GM12878 (cell line): Measurements from ENCODE around the gene AP3D1. TPM values are rescaled to one million over a fixed set of nuclear protein-coding genes. Genes with fewer than 3 reads are reported as not detected.
A peak's percentile ranks its signal among the peaks of the same experiment; 100 is the strongest.

Experiments
- ATAC-seq: fragments of 200-7000 bp; cut with Tn5 transposase; 3 replicates; pipeline ENCODE4 v1.9.1; 2020; ENCODE audit warnings: mild to moderate bottlenecking, moderate library complexity
- BruUV-seq: library from RNA; stranded (reverse); fragments of 400-500 nt; replicated peaks from 2 replicates; lab custom pipeline; 2021; lab: Mats Ljungman, UMichigan
- CTCF ChIA-PET: fragments of 300-600 bp; sonication (Branson Sonifier 250); formaldehyde crosslinking; extraction: SDS; loops from one replicate; lab custom pipeline; 2021; ENCODE audit warnings: inconsistent platforms; lab: Yijun Ruan, JAX
- POLR2A ChIA-PET: fragments of 350-600 bp; formaldehyde crosslinking; extraction: SDS; loops from one replicate; lab custom pipeline; 2021; ENCODE audit warnings: inconsistent platforms; lab: Charles Lee
- RAD21 ChIA-PET: fragments of 300-600 bp; sonication (Branson Sonifier 250); formaldehyde crosslinking; loops from one replicate; lab custom pipeline; 2023; ENCODE audit warnings: antibody characterized with exemption; ENCODE audit not compliant: unreplicated experiment; lab: Charles Lee
- SMC1A ChIA-PET: fragments of 300-600 bp; sonication (Branson Sonifier 250); formaldehyde crosslinking; loops from one replicate; lab custom pipeline; 2023; ENCODE audit not compliant: unreplicated experiment, uncharacterized antibody; lab: Charles Lee
- DNase-seq: peaks from one replicate; pipeline ENCODE4 v3.0.0-alpha.2; 2011; ENCODE audit warnings: low read depth, low spot score
- FAIRE-seq: peaks from 3 replicates; lab custom pipeline; 2011; peaks lifted over from hg19 to GRCh38; lab: Jason Lieb, UNC
- H2AFZ ChIP-seq: 2 replicates; pipeline ENCODE4 v1.6.0; 2011; ENCODE audit warnings: low read depth, low read length, control low read depth; ENCODE audit not compliant: control insufficient read depth
- H3K27ac ChIP-seq: 2 replicates; pipeline ENCODE4 v1.5.1; 2011; ENCODE audit warnings: control low read depth; ENCODE audit not compliant: control insufficient read depth, insufficient read depth
- H3K27me3 ChIP-seq, 2 experiments: replicated peaks in 1 of 2; 2 replicates each; pipeline versions ENCODE4 v1.6.0 to v1.6.1; 2011; ENCODE audit warnings: low read length in 1 of 2; ENCODE audit not compliant: control insufficient read depth in 2 of 2, insufficient read depth in 2 of 2
- H3K36me3 ChIP-seq, 2 experiments: 2 replicates each; pipeline ENCODE4 v1.5.1; 2011; ENCODE audit warnings: low read length in 1 of 2; ENCODE audit not compliant: control insufficient read depth in 2 of 2, insufficient read depth in 2 of 2
- H3K4me1 ChIP-seq: 2 replicates; pipeline ENCODE4 v1.6.1; 2011; ENCODE audit warnings: mild to moderate bottlenecking, low read length, moderate library complexity, mixed read lengths; ENCODE audit not compliant: control insufficient read depth, insufficient read depth
- H3K4me2 ChIP-seq: 2 replicates; pipeline ENCODE4 v1.6.0; 2011; ENCODE audit warnings: control low read depth; ENCODE audit not compliant: control insufficient read depth, insufficient read depth
- H3K4me3 ChIP-seq: fragments of 200-600 bp; sonication (generic); 2 replicates; pipeline ENCODE4 v1.5.1; 2016
- H3K79me2 ChIP-seq: 2 replicates; pipeline ENCODE4 v1.6.0; 2011; ENCODE audit warnings: low read length; ENCODE audit not compliant: control insufficient read depth, insufficient read depth
- H3K9ac ChIP-seq: 2 replicates; pipeline ENCODE4 v1.8.0; 2011; ENCODE audit warnings: low read length, control low read depth, mixed read lengths; ENCODE audit not compliant: control insufficient read depth, insufficient read depth
- H3K9me3 ChIP-seq: replicated peaks from 3 replicates; pipeline ENCODE4 v1.5.1; 2011; ENCODE audit warnings: mild to moderate bottlenecking, low read length; ENCODE audit not compliant: control insufficient read depth, insufficient read depth
- H4K20me1 ChIP-seq: 2 replicates; pipeline ENCODE4 v1.6.0; 2011; ENCODE audit not compliant: control insufficient read depth, insufficient read depth
- BCLAF1 ChIP-seq: fragments of 450-650 bp; IDR thresholded peaks from 2 replicates; pipeline ENCODE4 v1.6.1; 2017; ENCODE audit warnings: antibody characterized with exemption, mild to moderate bottlenecking, moderate library complexity
- CEBPZ ChIP-seq: fragments of 150-350 bp; IDR thresholded peaks from 2 replicates; pipeline ENCODE4 v1.6.1; 2016; ENCODE audit warnings: low read depth, low read length
- DPF2 ChIP-seq: fragments of 450-650 bp; IDR thresholded peaks from 2 replicates; pipeline ENCODE4 v1.6.1; 2017; ENCODE audit warnings: mild to moderate bottlenecking
- EP300 ChIP-seq, 2 experiments: fragments of 150-350 bp in 1 of 2; IDR thresholded peaks; 2 replicates each; pipeline ENCODE4 v1.6.1; 2011 to 2012; ENCODE audit warnings: low read depth in 2 of 2, low read length in 2 of 2, borderline replicate concordance in 1 of 2, improper control_type of control experiment in 1 of 2, inconsistent platforms in 1 of 2; ENCODE audit not compliant: control insufficient read depth in 1 of 2
- HCFC1 ChIP-seq: fragments of 150-350 bp; IDR thresholded peaks from 2 replicates; pipeline ENCODE4 v1.6.1; 2014; ENCODE audit warnings: low read length
- LARP7 ChIP-seq: fragments of 450-650 bp; IDR thresholded peaks from 2 replicates; pipeline ENCODE4 v1.6.1; 2017; ENCODE audit warnings: mild to moderate bottlenecking
- NKRF ChIP-seq: fragments of 450-650 bp; conservative IDR thresholded peaks from 2 replicates; pipeline ENCODE4 v1.6.1; 2017; ENCODE audit warnings: mild to moderate bottlenecking, moderate library complexity
- RELA ChIP-seq: fragments of 450-650 bp; IDR thresholded peaks from 2 replicates; pipeline ENCODE4 v1.8.0; 2014; ENCODE audit warnings: borderline replicate concordance; ENCODE audit not compliant: partially characterized antibody
- RFX5 ChIP-seq: IDR thresholded peaks from 2 replicates; pipeline ENCODE4 v1.6.1; 2011; ENCODE audit warnings: low read depth, low read length, improper control_type of control experiment
- SREBF2 ChIP-seq: IDR thresholded peaks from 2 replicates; pipeline ENCODE4 v1.6.1; 2012; ENCODE audit warnings: mild to moderate bottlenecking, low read length
- USF1 ChIP-seq: IDR thresholded peaks from 2 replicates; pipeline ENCODE4 v1.6.1; 2011; ENCODE audit warnings: borderline replicate concordance, low read depth, mild to moderate bottlenecking, moderate library complexity, mixed read lengths, low read length; ENCODE audit not compliant: insufficient read depth; ENCODE audit errors: extremely low read length
- ZNF207 ChIP-seq: fragments of 450-650 bp; IDR thresholded peaks from 2 replicates; pipeline ENCODE4 v1.6.1; 2014; ENCODE audit warnings: antibody characterized with exemption, mild to moderate bottlenecking, borderline replicate concordance
- WGBS: methylation state at CpG from one replicate; pipeline ENCODE4 v1.1.6; 2016; ENCODE audit warnings: low lambda C conversion rate; ENCODE audit not compliant: insufficient replicate concordance, insufficient coverage; ENCODE audit errors: missing lambda C conversion rate; 5-methylcytosine and 5-hydroxymethylcytosine counted together
- in situ Hi-C: fragments of 300-500 bp; cut with MboI; formaldehyde crosslinking; loops from 9 replicates; pipeline ENCODE4 v1.14.3; 2018; ENCODE audit warnings: mixed read lengths
- intact Hi-C: fragments of 100-400 bp; cut with micrococcal nuclease; formaldehyde crosslinking; loops from one replicate; pipeline ENCODE4 v1.14.2; 2022; ENCODE audit not compliant: unreplicated experiment
- polyA plus RNA-seq, 11 experiments: library from polyadenylated mRNA; depleted of rRNA in 4 of 11; unstranded in 6 of 11; stranded (reverse) in 5 of 11; fragments of >200 nt; fragmentation: Nextera tagmentation in 4 of 11; fragmentation: Illumina TruSeq in 1 of 11; extraction: Ambion mirVana in 4 of 11; extraction: Trizol in 1 of 11; gene quantifications; 1 replicate in 1 of 11; 2 replicates in 10 of 11; pipeline versions ENCODE4 v1.2.1 to v1.2.3, GENCODE V29; 2011 to 2016; ENCODE audit warnings: inconsistent platforms in 2 of 11, missing spikeins in 2 of 11, low read depth in 1 of 11
- total RNA-seq, 4 experiments: library from RNA; depleted of rRNA in 3 of 4; stranded (reverse); fragments of >200 nt in 3 of 4; fragmentation: Illumina TruSeq in 1 of 4; extraction: Trizol in 1 of 4; gene quantifications; 2 replicates each; pipeline versions ENCODE4 v1.2.1 to v1.2.3, GENCODE V29; 2013 to 2021

The AP3D1 gene
- total and polyA plus RNA-seq, 10 of the 15 experiments (the other 5 are each of a cell fraction or from before 2014, with no cell fraction given): 1.5 to 108 (median 59.1) TPM

GRCh38 chr19:2149980-2150793 is 1.2 kb downstream of the AP3D1 start:
- 13% methylated on average over 27 of the region's 30 CpGs for WGBS
- intact Hi-C loops (loop anchor here (2.0 kb wide), 2 partner anchors 55 to 65 kb away; no protein-coding TSS in a partner anchor), in situ Hi-C loops (loop anchor here (10.0 kb wide), 1 partner anchor 465 kb away; no protein-coding TSS in a partner anchor)
- DNase-seq: no peak
- H3K79me2 ChIP-seq: peaks cover 59% of the 10 kb centered on the region
- RAD21 ChIA-PET: interaction anchor here (1.0 to 1.7 kb wide), 4 partner anchors 53 to 108 kb away, joined by 3 to 5 read pairs (median 4); partner anchors contain the start of gene IZUMO4
- H3K4me3 ChIP-seq: peak overlapping the region; percentile 96
- no peak overlapping the region for H2AFZ ChIP-seq
- H3K36me3 ChIP-seq: peaks cover 3 to 6% of the 10 kb centered on the region in 2 experiments; a peak in 3 of 4 replicates
- POLR2A ChIA-PET: interaction anchor here (0.5 to 3.1 kb wide), 7 partner anchors 10 to 115 kb away, joined by 3 to 28 read pairs (median 5); partner anchors contain the start of gene DOT1L
- BruUV-seq: no TSS peak
- peak overlapping the region; percentile 84 for H3K4me2 ChIP-seq
- no peaks in the 10 kb centered on the region for H3K27me3 ChIP-seq
- peaks cover 6% of the 10 kb centered on the region; the same call in 1 of the 2 replicates for H4K20me1 ChIP-seq
- SMC1A ChIA-PET: interaction anchor here (0.8 to 1.7 kb wide), 4 partner anchors 19 to 67 kb away, joined by 3 to 9 read pairs (median 4); no protein-coding TSS in a partner anchor
- FAIRE-seq: peak; percentile 38
- CTCF ChIA-PET: no interaction called here
- H3K9me3 ChIP-seq: no peaks in the 10 kb centered on the region
- peaks cover 27% of the 10 kb centered on the region for H3K4me1 ChIP-seq
- peak overlapping the region; percentile 91 for H3K27ac ChIP-seq
- ATAC-seq: no peak
- peak overlapping the region; percentile 98 for H3K9ac ChIP-seq
- TF ChIP-seq USF1: no peak
- TF ChIP-seq SREBF2: no peak
- TF ChIP-seq ZNF207: no peak
- no peak for TF ChIP-seq RELA
- TF ChIP-seq BCLAF1: no peak
- TF ChIP-seq HCFC1: no peak
- TF ChIP-seq LARP7: no peak
- no peak for TF ChIP-seq CEBPZ
- TF ChIP-seq EP300 (IDR thresholded peaks at IDR 0.05; ENCODE audit: borderline replicate concordance in 1 of 2, control insufficient read depth in 1 of 2, low read depth in 2 of 2, low read length in 2 of 2): no peak
- no peak for TF ChIP-seq RFX5
- TF ChIP-seq NKRF: peak; percentile 38; the same call in 1 of the 2 replicates
- no peak for TF ChIP-seq DPF2
